H4 (cell line): ENCODE results near the gene CCDC69. TPM values are rescaled to one million over a fixed set of nuclear protein-coding genes. Genes with fewer than 3 reads are reported as not detected.
"Not testable (repeated sequence)": the region's sequence is repeated elsewhere in the genome, so short reads cannot be mapped to it uniquely, and the experiment has no call there.

Source experiments
- DNase-seq: peaks from one replicate; pipeline ENCODE4 v3.0.0-alpha.2; 2015; ENCODE audit warnings: low spot score
- total RNA-seq: library from RNA; depleted of rRNA; stranded (reverse); fragments of >200 nt; shearing (Covaris generic); gene quantifications from 2 replicates; pipeline ENCODE4 v1.2.3, GENCODE V29; 2014

CCDC69 gene
- total RNA-seq, 1 experiment from 2014 or later: 4.9 TPM

- DNase-seq: no peak
These were observed 21.9 kb upstream of the CCDC69 start for GRCh38 chr5:151245680-151246219.

GRCh38 chr5:151244206-151244605 lies 20.3 kb upstream of the CCDC69 start:
- no peak for DNase-seq

DNA sequence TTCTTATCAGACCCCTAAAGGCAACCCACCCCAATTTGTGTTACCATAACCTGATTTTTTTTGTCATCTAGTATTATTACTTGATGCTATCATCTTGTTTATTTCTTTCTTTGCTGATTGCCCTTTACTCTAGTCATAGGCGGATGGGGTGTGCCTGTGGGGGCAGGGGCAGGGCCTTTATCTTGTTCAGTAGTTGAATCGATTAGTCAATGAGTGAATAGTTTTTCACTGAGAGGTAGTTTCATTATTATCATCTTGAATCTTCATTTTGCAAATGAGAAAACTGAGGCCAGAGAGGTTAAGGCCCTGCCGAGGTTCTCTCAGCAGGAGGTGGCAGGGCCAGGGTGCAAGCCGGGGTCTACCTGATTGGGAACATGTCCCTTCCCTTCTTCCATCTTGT lies 19.7 kb upstream of the CCDC69 start:
- no peak for DNase-seq

DNA sequence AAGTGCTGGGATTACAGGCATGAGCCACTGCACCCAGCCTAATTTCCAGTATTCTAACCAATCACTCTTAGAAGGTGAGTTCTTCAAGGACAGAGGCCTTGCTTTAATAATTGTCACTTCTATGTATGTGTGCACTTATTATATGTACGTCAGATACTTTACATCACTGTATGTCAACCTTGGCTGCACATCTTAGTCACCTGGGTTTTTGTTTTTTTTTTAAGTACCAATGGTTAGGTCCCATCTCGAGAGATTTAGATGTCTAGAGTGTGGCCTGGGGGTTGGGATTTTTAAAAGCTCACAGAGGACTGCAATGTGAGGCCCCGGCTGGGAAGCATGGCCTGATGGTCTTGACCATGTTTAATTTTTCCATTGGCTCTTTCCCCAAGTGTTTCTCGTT lies 19.2 kb upstream of the CCDC69 start:
- no peak for DNase-seq

- no peak for DNase-seq
These were observed 17.2 kb upstream of the CCDC69 start for GRCh38 chr5:151240924-151241635.

DNA sequence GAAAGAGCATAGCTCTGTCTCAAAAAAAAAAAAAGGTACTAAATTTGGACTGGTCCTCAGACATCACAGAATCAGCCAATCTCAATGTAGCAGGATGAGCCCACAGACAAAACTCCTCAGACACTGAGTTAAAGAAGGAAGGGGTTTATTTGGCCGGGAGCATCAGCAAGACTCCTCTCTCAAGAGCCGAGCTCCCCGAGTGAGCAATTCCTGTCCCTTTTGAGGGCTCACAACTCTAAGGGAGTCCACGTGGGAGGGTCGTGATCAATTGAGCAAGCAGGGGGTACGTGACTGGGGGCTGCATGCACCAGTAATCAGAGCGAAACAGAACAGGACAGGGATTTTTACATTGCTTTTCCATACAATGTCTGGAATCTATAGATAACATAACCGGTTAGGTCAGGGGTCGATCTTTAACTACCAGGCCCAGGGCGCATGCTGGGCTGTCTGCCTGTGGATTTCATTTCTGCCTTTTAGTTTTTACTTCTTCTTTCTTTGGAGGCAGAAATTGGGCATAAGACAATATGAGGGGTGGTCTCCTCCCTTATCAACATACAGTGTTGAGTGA lies 16.5 kb upstream of the CCDC69 start:
- not testable (repeated sequence) for DNase-seq

DNA sequence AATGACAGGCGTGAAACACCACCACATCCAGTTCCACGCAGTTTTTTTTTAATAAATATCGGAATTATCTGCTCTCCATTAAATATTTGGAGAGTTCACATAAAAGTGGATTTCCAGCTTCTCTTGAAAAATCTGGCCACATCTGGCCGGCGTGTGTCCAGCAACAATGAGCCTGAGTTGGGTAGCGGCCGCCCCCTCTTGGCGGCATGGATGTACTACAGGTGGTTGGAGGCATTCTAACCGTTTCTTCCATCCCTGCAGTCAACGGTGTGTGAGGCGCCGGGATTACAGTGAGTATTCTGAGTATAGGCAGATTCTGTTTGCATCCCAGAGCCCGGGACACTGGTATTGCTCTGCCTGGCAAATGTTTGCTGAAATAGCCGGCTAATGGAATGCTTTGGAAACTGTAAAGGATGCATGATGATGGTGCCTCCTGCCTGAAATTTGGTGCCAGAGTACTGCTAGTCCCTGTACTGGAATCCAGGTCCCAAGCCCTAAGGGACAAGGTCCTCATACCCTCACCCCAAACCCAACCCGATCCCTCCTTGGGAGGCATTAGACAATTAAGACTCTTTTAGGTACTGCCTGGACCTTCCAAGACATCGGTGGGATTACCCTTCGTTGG lies 15.5 kb upstream of the CCDC69 start:
- DNase-seq: peak; percentile 57

- DNase-seq: no peak
These were observed 14.4 kb upstream of the CCDC69 start for GRCh38 chr5:151238303-151238741.

DNA sequence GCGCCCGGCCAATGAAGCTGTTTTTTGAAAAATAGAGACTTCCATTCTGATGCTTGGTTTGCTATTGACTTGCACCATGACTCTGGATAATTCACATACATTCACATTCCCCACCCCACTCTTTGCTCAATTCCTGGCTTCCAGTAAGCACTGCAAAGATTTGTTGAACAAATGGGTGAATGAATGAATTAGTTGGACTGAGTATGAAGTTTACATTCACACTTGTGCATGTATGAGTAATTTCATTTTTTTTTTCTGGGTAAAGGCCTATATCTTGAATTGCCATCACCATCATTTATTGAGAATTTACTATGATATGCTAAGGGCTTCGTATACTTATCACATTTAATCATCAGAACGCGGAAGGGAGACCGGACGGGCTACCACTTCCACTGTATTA lies 13.8 kb upstream of the CCDC69 start:
- DNase-seq: no peak

DNA sequence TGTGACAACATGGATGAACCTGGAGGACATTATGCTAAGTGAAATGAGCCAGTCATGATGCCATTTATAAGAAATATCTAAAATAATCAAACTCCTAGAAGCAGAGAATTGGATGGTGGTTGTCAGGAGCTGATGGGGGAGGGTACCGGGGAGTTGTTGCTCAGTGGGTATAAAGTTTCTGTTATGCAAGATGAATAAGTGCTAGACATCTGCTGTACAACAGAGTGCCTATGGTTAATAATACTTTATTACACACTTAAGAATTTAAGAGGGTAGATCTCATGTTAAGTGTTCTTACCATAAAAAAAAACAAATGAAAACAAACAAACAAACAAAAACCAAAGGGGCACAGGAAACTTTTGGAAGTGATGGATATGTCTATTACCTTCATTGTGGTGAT lies 13.0 kb upstream of the CCDC69 start:
- no peak for DNase-seq

DNA sequence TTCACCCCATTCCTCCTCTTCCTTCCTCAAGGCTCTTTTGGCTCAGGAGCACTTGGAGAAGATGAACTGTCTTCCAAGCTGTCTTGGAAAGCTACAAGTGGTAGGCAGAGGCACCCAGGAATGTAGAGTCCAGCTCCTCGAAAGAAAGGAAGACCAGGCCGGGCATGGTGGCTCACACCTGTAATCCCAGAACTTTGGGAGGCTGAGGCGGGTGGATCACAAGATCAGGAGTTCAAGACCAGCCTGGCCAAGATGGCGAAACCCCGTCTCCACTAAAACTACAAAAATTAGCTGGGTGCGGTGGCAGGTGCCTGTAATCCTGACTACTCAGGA lies 11.3 kb upstream of the CCDC69 start:
- not testable (repeated sequence) for DNase-seq

DNA sequence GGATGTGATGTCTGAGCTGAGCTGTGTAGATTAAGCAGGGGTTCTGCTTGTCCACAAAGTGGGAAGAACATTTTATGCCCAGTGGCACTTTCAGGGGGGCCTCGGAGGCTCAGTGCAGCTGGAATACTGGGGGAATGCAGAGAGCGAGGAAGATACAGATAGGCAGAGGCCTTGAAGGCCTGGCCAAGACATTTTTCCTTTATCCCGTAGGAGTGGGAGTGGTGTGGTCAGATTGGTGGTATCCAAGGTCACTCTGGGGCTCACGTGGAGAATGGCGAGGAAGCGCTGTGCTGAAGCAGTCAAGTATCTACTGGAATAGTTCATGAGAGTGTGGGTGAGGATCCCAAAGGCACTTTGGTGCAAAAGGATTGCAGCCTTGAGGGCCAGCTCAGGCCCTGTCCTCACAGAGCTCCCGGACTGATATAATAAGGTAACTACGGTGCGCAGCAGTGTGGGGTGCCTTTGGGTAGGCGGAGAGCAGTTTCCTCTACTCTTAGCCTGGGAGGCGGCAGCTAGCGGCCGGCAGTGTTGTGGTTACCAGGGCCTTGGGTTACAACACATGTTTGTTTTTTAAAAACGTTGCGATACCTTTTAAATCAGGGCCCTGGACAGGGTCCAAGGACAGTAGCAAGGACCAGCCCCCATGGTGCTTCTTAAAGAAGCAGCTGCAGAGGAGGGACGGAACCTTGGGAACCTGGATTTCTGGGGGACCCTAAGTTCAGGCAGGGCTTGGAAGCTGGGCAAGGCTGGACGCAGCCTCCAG lies 10.8 kb upstream of the CCDC69 start:
- peak; percentile 51 for DNase-seq

DNA sequence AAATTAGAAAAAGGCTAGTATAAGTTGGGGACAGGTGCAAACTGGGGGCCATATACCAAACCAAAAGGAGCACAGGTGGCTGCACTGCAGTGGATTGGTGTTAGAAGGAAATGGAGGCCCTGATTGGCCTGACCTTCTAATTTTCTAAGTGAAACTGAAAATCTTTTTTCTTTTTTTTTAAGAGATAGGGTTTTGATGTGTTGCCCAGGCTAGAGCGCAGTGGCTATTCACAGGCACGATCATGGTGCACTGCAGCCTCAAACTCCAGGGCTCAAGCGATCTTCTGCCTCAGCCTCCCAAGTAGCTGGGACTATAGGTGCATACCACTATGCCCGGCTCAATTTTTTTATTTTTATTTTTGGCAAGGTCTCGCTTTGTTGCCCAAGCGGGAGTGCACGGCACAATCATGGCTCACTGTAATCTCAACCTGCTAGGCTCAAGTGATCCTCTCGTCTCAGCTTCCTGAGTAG lies 9.8 kb upstream of the CCDC69 start:
- DNase-seq: no peak

GRCh38 chr5:151231359-151231758 lies 7.5 kb upstream of the CCDC69 start:
- DNase-seq: no peak

GRCh38 chr5:151230048-151230680 lies 6.3 kb upstream of the CCDC69 start:
- DNase-seq: no peak

GRCh38 chr5:151228986-151229385 lies 5.1 kb upstream of the CCDC69 start:
- DNase-seq: no peak

- no peak for DNase-seq
These were observed 4.1 kb upstream of the CCDC69 start for GRCh38 chr5:151227918-151228447.

DNA sequence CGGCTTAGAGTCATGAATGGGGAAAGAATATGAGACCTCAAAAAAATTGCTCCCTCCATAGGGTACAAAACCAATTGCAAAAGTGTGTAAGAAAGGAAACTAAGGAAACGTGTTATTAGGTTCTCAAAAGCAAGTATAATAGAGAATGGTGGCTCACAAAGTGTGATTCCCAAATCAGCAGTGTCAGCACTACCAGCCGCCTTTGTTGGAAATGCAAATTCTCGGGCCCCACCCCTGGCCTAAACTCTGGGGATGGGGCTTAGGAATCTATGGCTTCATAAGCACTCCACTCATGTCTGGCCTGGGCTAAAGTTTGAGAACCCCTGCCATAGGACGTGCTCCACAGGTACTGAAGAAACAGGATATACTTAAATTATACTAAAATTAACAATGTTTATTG lies 1.6 kb upstream of the CCDC69 start:
- no peak for DNase-seq

DNA sequence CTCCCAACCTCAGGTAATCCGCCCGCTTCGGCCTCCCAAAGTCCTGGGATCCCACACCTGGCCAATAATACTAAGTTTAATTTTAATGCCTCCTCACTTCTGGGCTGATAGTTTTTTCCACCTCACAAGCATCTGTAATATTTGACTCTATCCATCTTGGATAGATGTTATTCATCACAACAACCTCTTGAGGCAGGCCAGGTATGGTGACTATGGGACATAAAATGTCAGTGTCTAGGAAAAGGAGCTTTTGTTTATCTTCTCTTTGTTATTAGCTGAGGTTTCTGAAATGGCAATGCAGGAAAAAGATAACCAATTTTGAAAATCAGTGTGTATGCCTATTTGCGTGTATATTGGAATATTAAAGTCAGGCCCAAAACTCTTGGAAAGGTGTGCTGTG lies 1.2 kb upstream of the CCDC69 start:
- no peak for DNase-seq

- DNase-seq: no peak
These were observed 480 bp upstream of the CCDC69 start for GRCh38 chr5:151224372-151224771.

- no peak for DNase-seq
These were observed 974 bp downstream of the CCDC69 start for GRCh38 chr5:151222790-151223446.
